ENCODE measurements around the gene TSC2. TPM values are rescaled to one million over a fixed set of nuclear protein-coding genes. Genes with fewer than 3 reads are reported as not detected.
A peak's percentile ranks its signal among the peaks of the same experiment; 100 is the strongest.

Gene TSC2
- total RNA-seq, 1 donor from 2014 or later = 215 TPM

GRCh38 chr16:2007081-2007836 is 40.5 kb upstream of the TSC2 start:
- Mint-ChIP-seq H3K9me3 (ENCODE audit: unreplicated experiment) (peaks cover 13% of the 10 kb centered on the region), H3K4me3 (ENCODE audit: unreplicated experiment) (peak overlapping the region; percentile 92), H3K36me3 (ENCODE audit: unreplicated experiment) (peaks cover 4% of the 10 kb centered on the region), H3K27ac (ENCODE audit: unreplicated experiment) (peak overlapping the region; percentile 94), H3K27me3 (ENCODE audit: unreplicated experiment) (peaks cover 19% of the 10 kb centered on the region), H3K4me1 (ENCODE audit: low read depth, unreplicated experiment) (peaks cover 20% of the 10 kb centered on the region)
- no peak for DNase-seq
- TF ChIP-seq CTCF (IDR thresholded peaks at IDR 0.05; ENCODE audit: partially characterized antibody, unreplicated experiment) = no peak

- Mint-ChIP-seq H3K36me3 (ENCODE audit: unreplicated experiment) (peaks cover 4% of the 10 kb centered on the region), H3K9me3 (ENCODE audit: unreplicated experiment) (peaks cover 10% of the 10 kb centered on the region), H3K27me3 (ENCODE audit: unreplicated experiment) (peaks cover 16% of the 10 kb centered on the region), H3K4me1 (ENCODE audit: low read depth, unreplicated experiment) (peaks cover 20% of the 10 kb centered on the region), H3K27ac (ENCODE audit: unreplicated experiment) (peak overlapping the region; percentile 94), H3K4me3 (ENCODE audit: unreplicated experiment) (peak overlapping the region; percentile 92)
- TF ChIP-seq CTCF (IDR thresholded peaks at IDR 0.05; ENCODE audit: partially characterized antibody, unreplicated experiment) = no peak
- no peak for DNase-seq
These were observed 39.7 kb upstream of the TSC2 start for GRCh38 chr16:2008009-2008526.

- no peak for TF ChIP-seq CTCF (IDR thresholded peaks at IDR 0.05; ENCODE audit: partially characterized antibody, unreplicated experiment)
- Mint-ChIP-seq H3K27me3 (ENCODE audit: unreplicated experiment) (peaks cover 16% of the 10 kb centered on the region), H3K36me3 (ENCODE audit: unreplicated experiment) (peaks cover 4% of the 10 kb centered on the region), H3K4me1 (ENCODE audit: low read depth, unreplicated experiment) (peaks cover 20% of the 10 kb centered on the region), H3K9me3 (ENCODE audit: unreplicated experiment) (peaks cover 10% of the 10 kb centered on the region), H3K4me3 (ENCODE audit: unreplicated experiment) (peak overlapping the region; percentile 92), H3K27ac (ENCODE audit: unreplicated experiment) (peak overlapping the region; percentile 84)
- no peak for DNase-seq
These were observed 39.1 kb upstream of the TSC2 start for GRCh38 chr16:2008631-2009163.

GRCh38 chr16:2009164-2009711 is 38.5 kb upstream of the TSC2 start:
- peaks cover 16% of the 10 kb centered on the region for H3K27me3 Mint-ChIP-seq (ENCODE audit: unreplicated experiment)
- H3K36me3 Mint-ChIP-seq (ENCODE audit: unreplicated experiment) = peaks cover 4% of the 10 kb centered on the region
- peaks cover 10% of the 10 kb centered on the region for H3K9me3 Mint-ChIP-seq (ENCODE audit: unreplicated experiment)
- H3K4me1 Mint-ChIP-seq (ENCODE audit: low read depth, unreplicated experiment) = peaks cover 20% of the 10 kb centered on the region
- no peak for DNase-seq
- H3K4me3 Mint-ChIP-seq (ENCODE audit: unreplicated experiment) = peak overlapping the region; percentile 92
- H3K27ac Mint-ChIP-seq (ENCODE audit: unreplicated experiment) = peak overlapping the region; percentile 84
- TF ChIP-seq CTCF (IDR thresholded peaks at IDR 0.05; ENCODE audit: partially characterized antibody, unreplicated experiment) = no peak

All from glutamatergic neuron (in vitro differentiated cells).